ENCODE results near the gene MAP3K7. TPM values are rescaled to one million over a fixed set of nuclear protein-coding genes. Genes with fewer than 3 reads are reported as not detected.

The MAP3K7 gene
- total and polyA plus RNA-seq, 2 donors (not counting 3 experiments of a cell fraction or from before 2014, with no cell fraction given), result 15.3 to 25.6 TPM

GRCh38 chr6:90598192-90598951, 11.5 kb upstream of the MAP3K7 start:
- dilution Hi-C loops (cut with MboI; ENCODE audit: extremely low pct_ligation_motif_present, low sequenced_read_pairs), result no loop called here
- CTCF ChIA-PET, result no interaction called here
- POLR2A ChIA-PET, result no interaction called here
- Histone ChIP-seq H3K9me3 (replicated peaks; ENCODE audit: control insufficient read depth, insufficient read depth, low read length) (no peaks in the 10 kb centered on the region), H4K20me1 (replicated peaks; ENCODE audit: control insufficient read depth, extremely low read depth, insufficient read depth, low read length) (no peaks in the 10 kb centered on the region), H3K4me3 (replicated peaks in 1 of 3; ENCODE audit: insufficient read depth in 1 of 3, low read depth in 1 of 3, low read length in 3 of 3) (no peak overlapping the region), H3K79me2 (ENCODE audit: control insufficient read depth, insufficient read depth, low read length) (no peaks in the 10 kb centered on the region), H3K27ac (ENCODE audit: insufficient read depth, low read depth, low read length) (no peak overlapping the region), H3K4me2 (ENCODE audit: insufficient read depth, low read length) (no peak overlapping the region), H2AFZ (ENCODE audit: low read depth, low read length) (no peak overlapping the region), H3K9ac (replicated peaks; ENCODE audit: extremely low read depth, insufficient read depth, low read length) (no peak overlapping the region), H3K36me3 (ENCODE audit: control insufficient read depth in 2 of 2, extremely low read depth in 1 of 2, insufficient read depth in 2 of 2, low read length in 2 of 2) (no peaks in the 10 kb centered on the region), H3K9me1 (replicated peaks; ENCODE audit: control insufficient read depth, extremely low read depth, insufficient read depth, low read length) (no peaks in the 10 kb centered on the region), H3K27me3 (ENCODE audit: control insufficient read depth in 2 of 2, insufficient read depth in 2 of 2, low read length in 2 of 2) (peaks cover 8 to 18% of the 10 kb centered on the region in 2 experiments), H3K4me1 (ENCODE audit: control insufficient read depth, extremely low read depth, insufficient read depth, low read length) (no peaks in the 10 kb centered on the region)
- FAIRE-seq (no peak), DNase-seq (ENCODE audit: low read depth, low spot score) (no peak)
- TF ChIP-seq MAX (IDR thresholded peaks at IDR 0.05; ENCODE audit: insufficient read depth, insufficient read length) (no peak), POLR2A (IDR thresholded peaks at IDR 0.05; ENCODE audit: low read depth, low read length) (no peak), MYC (IDR thresholded peaks at IDR 0.05; ENCODE audit: low read depth, low read length) (no peak), GATA2 (IDR thresholded peaks at IDR 0.05; ENCODE audit: insufficient read depth, insufficient read length, low read depth, low read length) (no peak), EZH2 (IDR thresholded peaks at IDR 0.05; ENCODE audit: borderline replicate concordance, low read depth, low read length, severe bottlenecking) (no peak), JUN (IDR thresholded peaks at IDR 0.05; ENCODE audit: borderline replicate concordance, insufficient read depth, insufficient read length, low read depth) (no peak), POLR2AphosphoS5 (IDR thresholded peaks at IDR 0.05; ENCODE audit: insufficient read depth, low read depth, low read length) (no peak), CTCF (IDR thresholded peaks at IDR 0.05; ENCODE audit: extremely low read depth in 1 of 2, insufficient read depth in 1 of 2, low read depth in 1 of 2, low read length in 2 of 2) (no peak), FOS (IDR thresholded peaks at IDR 0.05; ENCODE audit: borderline replicate concordance, insufficient read depth, low read length) (no peak)
- intact Hi-C loops (cut with micrococcal nuclease), result no loop called here
- no TSS peak for BruUV-seq (replicated peaks)

All from endothelial cell of umbilical vein (primary cell).